Measurements from ENCODE around the gene ATP6V0C.
A peak's percentile ranks its signal among the peaks of the same experiment; 100 is the strongest.
"Not testable (repeated sequence)": the region's sequence is repeated elsewhere in the genome, so short reads cannot be mapped to it uniquely, and the experiment has no call there.

Gene ATP6V0C

DNA sequence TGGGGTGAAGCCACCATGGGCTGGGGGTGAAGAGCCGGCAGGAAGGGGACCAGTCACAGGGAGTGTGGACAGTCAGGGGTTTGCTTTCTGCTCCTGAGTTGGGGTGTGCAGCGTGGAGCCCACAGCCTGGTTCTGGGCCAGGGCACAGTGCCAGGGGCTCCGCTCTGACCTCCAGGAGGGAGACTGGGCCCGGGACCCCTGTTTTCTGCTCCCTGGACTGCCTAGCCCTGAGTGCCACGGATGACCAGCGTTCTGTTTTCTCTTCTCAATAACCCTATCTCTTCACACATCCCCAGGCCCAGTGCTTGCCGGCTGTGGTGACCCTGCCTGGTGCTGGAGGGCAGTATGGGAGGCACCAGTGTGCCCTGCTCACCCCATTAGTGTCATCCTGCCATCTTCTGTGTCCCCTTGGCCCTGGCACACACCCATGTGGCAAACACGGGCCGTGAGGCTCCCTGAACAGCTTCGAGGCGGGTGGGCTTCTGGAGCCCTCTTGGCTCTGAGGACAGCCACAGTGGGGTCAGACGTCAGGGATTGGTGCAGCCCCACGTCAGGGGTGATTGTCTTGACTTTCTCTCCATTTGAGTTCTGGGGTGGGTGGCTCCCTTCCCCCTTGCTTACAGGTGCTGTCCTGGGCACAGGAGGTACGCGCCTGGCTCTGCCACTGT, 16.3 kb downstream of the ATP6V0C start:
- Histone ChIP-seq H3K4me1 (ENCODE audit: insufficient read depth, low read length) (0 out of 2 replicates have a peak, but pooled peaks cover 5% of the 10 kb centered on the region), H3K9me3 (ENCODE audit: control insufficient read depth, insufficient read depth, low read length) (no peaks in the 10 kb centered on the region), H3K36me3 (ENCODE audit: insufficient read depth, low read length) (no peaks in the 10 kb centered on the region), H3K9ac (ENCODE audit: low read depth, low read length) (no peak overlapping the region)

DNA sequence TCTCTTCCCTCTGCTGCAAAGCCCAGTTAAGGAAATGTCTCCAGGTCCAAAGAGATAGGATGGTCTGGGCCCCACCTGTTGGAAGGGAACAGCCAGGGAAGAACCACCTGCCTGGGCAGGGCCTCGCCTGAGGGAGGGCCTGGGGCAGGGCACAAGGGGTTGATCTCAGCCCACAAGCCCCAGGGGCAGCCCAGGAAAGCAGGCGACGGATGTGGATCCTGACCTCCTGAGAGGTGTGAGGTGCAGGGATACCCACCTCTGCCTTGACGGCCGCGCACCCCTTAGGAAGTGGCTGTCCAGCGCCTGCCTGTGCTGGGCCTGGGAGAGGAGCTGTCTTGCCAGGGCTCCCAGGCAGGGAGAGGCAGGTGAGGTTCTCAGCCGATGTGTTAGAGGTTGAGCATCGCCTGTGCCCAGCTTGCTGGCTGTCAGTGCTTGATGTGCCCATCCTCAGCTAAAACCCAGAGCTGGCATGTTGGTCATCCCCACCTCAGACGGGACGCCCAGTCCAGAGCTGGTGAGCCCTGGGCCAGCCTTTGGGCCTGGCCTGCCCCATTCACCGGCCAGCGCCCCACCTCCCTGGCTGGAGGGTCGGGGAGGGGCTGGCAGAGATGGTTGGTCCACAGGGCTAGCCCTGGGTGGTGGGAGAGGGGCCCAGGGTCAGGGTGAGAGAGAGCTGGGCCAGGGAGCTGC, 17.0 kb downstream of the ATP6V0C start:
- no peaks in the 10 kb centered on the region for H3K36me3 ChIP-seq (ENCODE audit: insufficient read depth, low read length)
- 0 out of 2 replicates have a peak, but pooled peaks cover 5% of the 10 kb centered on the region for H3K4me1 ChIP-seq (ENCODE audit: insufficient read depth, low read length)
- no peaks in the 10 kb centered on the region for H3K9me3 ChIP-seq (ENCODE audit: control insufficient read depth, insufficient read depth, low read length)
- peak overlapping the region; percentile 72 for H3K9ac ChIP-seq (ENCODE audit: low read depth, low read length)

DNA sequence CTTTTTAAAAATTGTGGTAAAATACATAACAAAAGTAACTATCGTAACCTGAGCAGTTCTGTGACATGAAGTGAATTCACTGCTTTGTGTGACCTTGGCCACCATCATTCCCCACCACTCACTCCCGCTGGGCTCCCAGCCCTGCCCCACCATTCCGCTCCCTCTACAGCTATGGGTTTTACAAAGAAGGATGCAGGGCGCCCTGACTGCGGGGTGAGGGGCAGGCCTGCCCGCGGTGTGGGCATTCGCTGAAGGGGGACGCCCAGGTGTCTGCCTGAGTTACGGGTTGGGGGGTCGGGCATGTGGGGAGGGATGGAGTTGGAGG, 17.6 kb downstream of the ATP6V0C start, which contains the start of gene CEMP1:
Gene CEMP1 (minus strand): TSS at position 38 of the 325 bp plus-strand sequence. CDS start 335 bp downstream, outside the sequence.
- Histone ChIP-seq H3K4me1 (ENCODE audit: insufficient read depth, low read length) (0 out of 2 replicates have a peak, but pooled peaks cover 5% of the 10 kb centered on the region), H3K9ac (ENCODE audit: low read depth, low read length) (peak within 1 kb of the TSS; percentile 96), H3K9me3 (ENCODE audit: control insufficient read depth, insufficient read depth, low read length) (no peaks in the 10 kb centered on the region), H3K36me3 (ENCODE audit: insufficient read depth, low read length) (no peaks in the 10 kb centered on the region)

DNA sequence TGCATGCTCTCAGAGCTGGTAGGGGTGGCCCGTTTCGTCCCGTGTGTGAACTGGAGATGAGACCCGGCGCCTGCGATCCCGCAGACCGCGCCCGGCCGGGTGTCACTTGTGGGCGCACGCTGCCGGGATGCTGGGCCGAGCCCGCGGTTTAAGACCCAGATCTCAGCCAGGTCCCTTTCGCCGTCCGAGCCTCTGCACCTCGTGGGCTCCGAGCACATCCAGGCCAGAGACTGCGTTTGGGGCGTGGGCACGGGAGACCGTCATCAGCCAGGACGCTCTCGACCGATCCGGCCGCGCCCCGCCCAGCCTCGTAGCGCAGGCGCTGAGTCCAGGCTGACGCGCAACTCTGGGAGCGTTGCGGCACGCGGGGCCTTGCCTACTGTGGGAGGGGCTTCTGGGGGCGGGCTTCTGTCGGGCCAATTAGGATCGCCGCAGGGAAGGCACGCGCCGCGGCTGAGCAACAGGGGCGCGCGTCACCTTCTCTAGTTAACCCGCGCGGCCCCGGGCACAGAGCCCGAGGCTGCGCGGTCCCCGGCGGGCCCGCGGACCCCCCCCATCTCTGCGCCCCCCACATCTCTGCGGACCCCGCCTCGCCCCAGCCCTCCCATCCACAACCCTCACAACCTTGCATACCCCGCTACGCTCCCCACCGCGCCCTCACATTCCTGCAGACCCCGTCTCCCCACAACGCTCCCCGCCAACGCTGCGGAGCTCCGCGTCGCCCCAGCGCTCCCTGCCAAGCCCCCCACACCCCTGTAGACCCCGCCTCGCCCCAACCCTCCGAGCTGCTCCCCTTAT, 18.1 kb downstream of the ATP6V0C start:
- Histone ChIP-seq H3K36me3 (ENCODE audit: insufficient read depth, low read length) (no peaks in the 10 kb centered on the region), H3K4me1 (ENCODE audit: insufficient read depth, low read length) (0 out of 2 replicates have a peak, but pooled peaks cover 5% of the 10 kb centered on the region), H3K9me3 (ENCODE audit: control insufficient read depth, insufficient read depth, low read length) (no peaks in the 10 kb centered on the region), H3K9ac (ENCODE audit: low read depth, low read length) (peak overlapping the region; percentile 96)

DNA sequence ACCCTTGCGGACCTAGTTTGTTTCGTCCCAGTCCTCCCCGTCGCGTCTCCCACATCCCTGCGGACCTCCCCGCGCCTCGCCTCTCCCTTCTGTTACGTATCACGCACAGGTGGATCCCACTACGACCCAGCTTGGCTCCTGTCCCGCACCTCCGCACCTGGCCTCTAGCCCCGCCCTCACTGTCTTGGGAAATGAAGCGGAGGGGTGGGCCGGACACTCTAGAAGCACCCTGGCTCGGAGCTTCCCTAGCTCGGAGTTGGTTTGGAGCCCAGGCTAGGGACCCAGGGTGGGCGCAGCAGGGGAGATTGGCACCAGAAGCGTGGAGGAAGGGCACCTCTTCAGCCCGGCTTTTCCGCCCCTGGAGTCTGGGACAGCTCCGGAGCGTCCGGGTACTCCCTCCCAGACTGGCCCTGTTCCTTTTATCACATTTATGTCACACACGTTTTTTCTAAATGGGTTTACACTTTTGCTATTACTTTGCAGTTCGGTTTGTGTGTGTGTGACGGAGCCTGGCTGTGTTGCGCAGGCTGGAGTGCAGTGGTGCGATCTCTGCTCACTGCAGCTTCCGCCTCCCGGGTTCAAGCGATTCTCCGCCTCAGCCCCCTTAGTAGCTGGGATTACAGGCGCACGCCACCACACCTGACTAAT, 18.9 kb downstream of the ATP6V0C start:
- Histone ChIP-seq H3K36me3 (ENCODE audit: insufficient read depth, low read length) (no peaks in the 10 kb centered on the region), H3K9me3 (ENCODE audit: control insufficient read depth, insufficient read depth, low read length) (no peaks in the 10 kb centered on the region), H3K9ac (ENCODE audit: low read depth, low read length) (peak overlapping the region; percentile 96), H3K4me1 (ENCODE audit: insufficient read depth, low read length) (0 out of 2 replicates have a peak, but pooled peaks cover 5% of the 10 kb centered on the region)

DNA sequence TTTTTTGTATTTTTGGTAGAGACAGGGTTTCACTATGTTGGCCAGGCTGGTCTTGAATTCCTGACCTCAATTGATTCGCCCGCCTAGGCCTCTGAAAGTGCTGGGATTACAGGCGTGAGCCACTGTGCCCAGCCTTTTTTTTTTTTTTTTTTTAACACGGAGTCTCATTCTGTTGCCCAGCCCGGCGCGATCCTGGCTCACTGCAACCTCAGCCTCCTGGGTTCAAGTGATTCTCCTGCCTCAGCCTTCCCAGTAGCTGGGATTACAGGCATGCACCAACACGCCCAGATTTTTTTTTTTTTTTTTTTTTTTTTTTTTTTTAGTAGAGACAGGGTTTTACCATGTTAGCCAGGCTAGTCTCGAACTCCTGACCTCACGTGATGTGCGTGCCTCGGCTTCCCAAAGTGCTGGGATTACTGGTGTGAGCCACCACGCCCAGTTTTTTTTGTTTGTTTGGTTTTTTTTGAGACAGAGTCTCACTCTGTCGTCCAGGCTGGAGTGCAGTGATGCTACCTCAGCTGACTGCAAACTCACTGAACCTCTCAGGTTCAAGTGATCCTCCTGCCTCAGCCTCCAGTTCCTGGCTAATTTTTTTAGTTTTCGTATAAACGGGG, 19.5 kb downstream of the ATP6V0C start:
- H3K36me3 ChIP-seq (ENCODE audit: insufficient read depth, low read length); H3K4me1 ChIP-seq (ENCODE audit: insufficient read depth, low read length); H3K9me3 ChIP-seq (ENCODE audit: control insufficient read depth, insufficient read depth, low read length): not testable (repeated sequence)
- peak overlapping the region; percentile 96; the same call in 1 of the 2 replicates for H3K9ac ChIP-seq (ENCODE audit: low read depth, low read length)

DNA sequence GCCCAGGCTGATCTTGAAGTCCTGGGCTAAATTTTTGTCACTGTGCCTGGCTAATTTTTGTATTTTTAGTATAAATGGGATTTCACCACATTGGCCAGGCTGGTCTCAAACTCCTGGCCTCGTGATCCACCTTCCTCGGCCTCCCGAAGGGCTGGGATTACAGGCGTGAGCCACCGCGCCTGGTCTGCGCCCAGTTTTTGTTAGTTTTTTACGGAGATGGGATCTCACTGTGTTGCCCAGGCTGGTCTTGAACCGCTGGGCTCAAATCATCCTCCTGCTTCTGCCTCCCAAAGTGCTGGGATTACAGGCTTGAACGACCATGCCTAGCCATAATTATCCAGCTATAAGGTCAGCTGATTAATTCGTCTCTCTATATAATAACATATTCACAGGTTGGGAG, 20.2 kb downstream of the ATP6V0C start:
- H3K4me1 ChIP-seq (ENCODE audit: insufficient read depth, low read length), result 0 out of 2 replicates have a peak, but pooled peaks cover 5% of the 10 kb centered on the region
- H3K36me3 ChIP-seq (ENCODE audit: insufficient read depth, low read length), result no peaks in the 10 kb centered on the region
- no peak overlapping the region for H3K9ac ChIP-seq (ENCODE audit: low read depth, low read length)
- H3K9me3 ChIP-seq (ENCODE audit: control insufficient read depth, insufficient read depth, low read length), result no peaks in the 10 kb centered on the region

DNA sequence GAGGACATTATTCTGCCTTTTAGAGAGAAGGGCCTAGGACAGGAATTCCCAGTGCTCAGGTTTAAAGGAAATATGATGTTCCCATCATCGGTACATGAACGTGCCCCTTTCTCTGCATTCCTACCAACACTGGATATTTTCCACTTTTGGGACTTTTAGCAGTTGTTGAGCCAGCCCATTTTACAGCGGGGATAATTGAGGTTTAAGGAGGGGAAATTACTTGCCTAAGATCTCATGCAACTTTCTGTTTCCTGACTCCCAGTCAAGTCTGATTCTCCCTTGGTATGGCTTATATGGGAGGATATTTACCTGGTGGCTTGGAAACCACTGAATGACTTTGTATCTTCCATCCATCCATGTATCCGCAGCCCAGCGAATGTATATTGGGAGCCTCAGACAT, 20.6 kb downstream of the ATP6V0C start:
- not testable (repeated sequence) for H3K4me1 ChIP-seq (ENCODE audit: insufficient read depth, low read length); H3K9me3 ChIP-seq (ENCODE audit: control insufficient read depth, insufficient read depth, low read length); H3K36me3 ChIP-seq (ENCODE audit: insufficient read depth, low read length); H3K9ac ChIP-seq (ENCODE audit: low read depth, low read length)

DNA sequence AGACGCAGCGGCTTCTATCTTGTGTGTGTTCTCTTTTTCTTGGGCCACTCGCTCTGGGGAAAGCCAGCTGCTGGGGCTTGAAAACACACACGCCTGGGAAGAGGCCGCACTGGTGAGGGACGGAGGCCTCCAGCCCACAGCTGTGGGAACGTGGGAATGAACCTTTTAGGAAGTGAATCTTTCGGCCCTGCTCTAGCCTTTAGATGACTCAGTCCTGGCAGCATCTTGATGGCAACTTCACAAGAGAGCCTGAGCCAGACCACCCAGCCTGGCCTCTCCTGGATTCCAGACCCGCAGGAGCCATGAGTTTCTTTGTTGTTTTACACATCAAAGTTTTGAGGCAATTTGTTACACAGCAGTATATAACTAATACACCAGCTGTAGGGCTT, 21.9 kb downstream of the ATP6V0C start:
- no peaks in the 10 kb centered on the region for H3K9me3 ChIP-seq (ENCODE audit: control insufficient read depth, insufficient read depth, low read length)
- no peak overlapping the region for H3K9ac ChIP-seq (ENCODE audit: low read depth, low read length)
- 0 out of 2 replicates have a peak, but pooled peaks cover 5% of the 10 kb centered on the region for H3K4me1 ChIP-seq (ENCODE audit: insufficient read depth, low read length)
- no peaks in the 10 kb centered on the region for H3K36me3 ChIP-seq (ENCODE audit: insufficient read depth, low read length)

DNA sequence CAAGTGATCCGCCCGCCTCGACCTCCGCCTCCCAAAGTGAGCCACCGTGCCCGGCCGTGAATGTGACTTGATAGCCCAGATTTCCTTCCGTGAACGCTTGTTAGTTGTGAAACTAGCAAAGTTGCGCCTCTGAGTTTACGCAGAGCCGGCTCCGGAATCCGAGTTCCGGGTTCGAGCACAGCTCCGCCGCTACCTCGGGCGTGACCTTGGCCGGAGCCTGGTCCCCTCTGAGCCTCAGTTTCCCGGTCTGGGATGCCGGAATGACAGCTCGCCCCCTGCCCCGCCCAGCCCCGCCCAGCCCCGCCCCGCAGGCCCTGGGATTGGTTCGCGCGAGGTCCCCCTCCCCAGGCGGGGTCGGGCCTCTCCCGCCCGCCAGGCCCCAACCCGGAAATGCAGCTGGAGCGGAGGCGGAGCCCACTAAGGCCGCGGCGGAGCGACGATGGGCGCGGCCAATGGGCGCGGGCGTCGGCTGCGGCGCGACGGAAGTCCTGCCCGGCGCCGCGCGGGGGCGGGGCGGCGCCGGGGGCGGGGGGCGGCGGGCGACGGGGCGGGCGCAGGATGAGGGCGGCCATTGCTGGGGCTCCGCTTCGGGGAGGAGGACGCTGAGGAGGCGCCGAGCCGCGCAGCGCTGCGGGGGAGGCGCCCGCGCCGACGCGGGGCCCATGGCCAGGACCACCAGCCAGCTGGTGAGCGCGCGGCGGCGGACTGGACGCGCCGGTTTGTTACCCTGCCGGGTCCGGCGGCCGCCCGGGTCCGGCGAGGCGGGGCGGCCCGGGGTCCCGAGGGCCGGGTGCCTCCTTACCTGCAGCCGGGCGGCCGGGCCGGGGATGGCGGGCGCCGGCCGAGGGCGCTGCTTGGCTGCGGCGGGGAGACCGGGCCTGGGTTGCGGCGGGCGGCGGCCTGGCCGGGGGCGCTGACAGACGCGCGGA, 24.0 kb downstream of the ATP6V0C start, which contains the start of gene PDPK1:
Gene PDPK1 (plus strand): TSS at position 571 of the 929 bp plus-strand sequence. CDS start 92 bp downstream, at position 663.
- Histone ChIP-seq H3K36me3 (ENCODE audit: insufficient read depth, low read length) (no peaks in the 10 kb centered on the region), H3K9me3 (ENCODE audit: control insufficient read depth, insufficient read depth, low read length) (no peaks in the 10 kb centered on the region), H3K4me1 (ENCODE audit: insufficient read depth, low read length) (no peaks in the 10 kb centered on the region), H3K9ac (ENCODE audit: low read depth, low read length) (peak within 1 kb of the TSS; percentile 72; the same call in 1 of the 2 replicates)

DNA sequence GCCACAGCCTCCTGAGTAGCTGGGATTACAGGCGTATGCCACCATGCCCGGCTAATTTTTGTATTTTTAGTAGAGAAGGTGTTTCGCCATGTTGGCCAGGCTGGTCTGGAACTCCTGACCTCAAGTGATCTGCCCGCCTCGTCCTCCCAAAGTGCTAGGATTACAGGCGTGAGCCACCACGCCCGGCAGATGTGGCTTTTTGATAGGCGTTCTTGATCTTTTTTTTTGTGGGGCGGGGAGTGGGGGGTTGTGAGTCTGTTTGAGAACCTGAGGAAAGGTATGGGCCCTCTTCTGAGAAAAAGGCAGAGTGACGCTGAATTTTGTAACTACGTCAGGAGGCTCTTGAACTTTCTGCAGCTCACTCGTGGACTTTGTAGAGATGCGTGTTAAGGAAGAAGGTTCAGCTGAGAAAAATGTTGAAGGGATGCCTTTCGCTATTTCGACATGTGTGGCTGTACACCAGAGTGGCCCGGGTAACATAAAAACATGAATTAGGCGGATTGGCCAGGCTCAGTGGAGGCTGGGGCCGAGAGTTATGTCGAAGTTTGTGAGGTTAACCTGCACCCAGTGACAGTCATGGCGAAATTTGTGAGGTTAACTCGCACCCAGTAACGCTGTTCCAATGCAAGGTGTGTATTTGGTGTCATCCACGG, 25.6 kb downstream of the ATP6V0C start:
- not testable (repeated sequence) for H3K9me3 ChIP-seq (ENCODE audit: control insufficient read depth, insufficient read depth, low read length); H3K4me1 ChIP-seq (ENCODE audit: insufficient read depth, low read length); H3K9ac ChIP-seq (ENCODE audit: low read depth, low read length); H3K36me3 ChIP-seq (ENCODE audit: insufficient read depth, low read length)

DNA sequence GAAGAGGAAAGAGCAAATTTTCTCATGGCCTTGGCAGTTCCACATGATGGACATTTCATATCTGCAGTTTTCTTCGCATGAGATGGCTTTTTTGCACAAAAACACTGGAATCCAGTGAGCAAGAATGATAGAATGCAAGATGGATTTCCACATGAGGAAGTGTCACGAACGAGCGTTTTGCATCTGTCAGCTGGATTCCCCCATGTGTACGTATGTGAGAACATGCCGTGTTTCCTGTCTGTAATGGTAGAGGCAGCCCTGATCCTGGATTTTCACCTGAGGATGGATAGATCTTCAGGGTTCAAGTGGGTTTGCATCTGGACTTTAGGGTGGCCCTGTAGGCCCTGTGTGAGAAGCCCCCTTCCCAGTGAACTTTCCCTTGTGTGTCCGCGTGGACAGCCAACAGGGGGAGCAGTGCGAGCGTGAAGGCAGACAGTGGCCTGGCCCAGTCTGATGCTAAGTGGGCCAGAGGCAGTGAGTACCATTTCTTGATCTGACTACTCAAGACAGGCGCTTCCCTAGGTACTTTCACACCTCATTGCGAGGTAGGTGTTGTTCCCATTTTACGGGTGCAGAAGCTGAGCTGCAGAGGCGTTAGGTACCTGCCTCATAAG, 26.2 kb downstream of the ATP6V0C start:
- not testable (repeated sequence) for H3K9me3 ChIP-seq (ENCODE audit: control insufficient read depth, insufficient read depth, low read length); H3K4me1 ChIP-seq (ENCODE audit: insufficient read depth, low read length); H3K36me3 ChIP-seq (ENCODE audit: insufficient read depth, low read length); H3K9ac ChIP-seq (ENCODE audit: low read depth, low read length)

Data from ES-I3 (cell line).